Measurements from ENCODE around the gene WASHC4. TPM values are rescaled to one million over a fixed set of nuclear protein-coding genes. Genes with fewer than 3 reads are reported as not detected.

WASHC4 gene
- total and polyA plus RNA-seq, 11 donors = 9.3 to 42.9 (median 23.2) TPM

DNA sequence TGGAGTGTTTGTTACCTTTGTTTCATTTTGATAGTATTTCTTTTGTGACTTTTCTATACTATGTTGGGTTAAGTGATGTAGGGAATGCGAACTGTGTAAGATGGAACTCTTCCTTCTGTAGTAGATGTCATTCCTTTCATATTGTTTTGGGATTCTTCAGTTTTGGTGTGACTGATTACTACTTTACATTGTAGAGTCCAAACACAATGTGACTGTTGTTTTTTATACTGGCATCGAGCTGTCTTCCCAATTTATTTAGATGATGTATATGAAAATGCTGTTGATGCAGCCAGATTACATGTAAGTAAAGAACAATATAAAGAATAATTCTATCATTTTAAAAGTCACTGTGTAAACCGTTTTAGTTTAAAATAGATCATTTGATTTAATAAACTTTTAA, 34.7 kb downstream of the WASHC4 start:
- H3K4me1 ChIP-seq = peaks cover 0 to 9% (median 0%) of the 10 kb centered on the region in 12 donors
- H3K27me3 ChIP-seq = no peaks in the 10 kb centered on the region
- TF ChIP-seq POLR2A (IDR thresholded peaks at IDR 0.05) = no peak
- TF ChIP-seq CTCF (IDR thresholded peaks at IDR 0.05) = no peak
- peaks cover 0 to 100% (median 93%) of the 10 kb centered on the region in 9 donors for H3K36me3 ChIP-seq
- H3K9me3 ChIP-seq = no peaks in the 10 kb centered on the region
- no peak overlapping the region for H3K4me3 ChIP-seq
- no peak overlapping the region for H3K27ac ChIP-seq
- ATAC-seq = no peak
- DNase-seq = no peak
- intact Hi-C loops (cut with DNase I) = no loop called here
- WGBS, 4 donors = 93 to 98% (median 94%) methylated on average over 3 of the region's 3 CpGs

DNA sequence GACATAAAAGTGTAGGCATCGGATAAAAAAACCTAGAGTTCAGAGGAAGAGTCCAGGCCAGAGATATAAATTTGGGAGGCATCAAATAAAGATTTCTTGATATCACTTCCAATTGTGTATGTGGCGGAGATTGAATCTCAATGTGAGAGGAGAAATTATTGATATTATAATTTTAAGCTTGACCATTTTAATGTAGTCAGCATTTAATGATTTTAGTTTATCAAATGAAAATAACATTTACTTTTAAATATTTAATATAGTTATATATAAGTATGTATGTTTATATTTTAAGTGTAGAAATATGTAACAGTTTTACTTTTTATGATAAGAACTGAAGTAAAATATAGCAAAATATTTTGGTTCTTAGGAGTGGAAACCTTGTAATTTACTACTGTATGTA, 48.7 kb downstream of the WASHC4 start:
- Histone ChIP-seq H3K4me1 (no peaks in the 10 kb centered on the region), H3K27ac (no peak overlapping the region), H3K9me3 (no peaks in the 10 kb centered on the region), H3K4me3 (no peak overlapping the region), H3K27me3 (no peaks in the 10 kb centered on the region), H3K36me3 (peaks cover 0 to 98% (median 89%) of the 10 kb centered on the region in 9 donors)
- intact Hi-C loops (cut with DNase I) = no loop called here
- TF ChIP-seq POLR2A (IDR thresholded peaks at IDR 0.05) (no peak), CTCF (IDR thresholded peaks at IDR 0.05) (no peak)
- ATAC-seq = no peak
- no peak for DNase-seq
- 96 to 97% (median 96%) methylated on average over 2 of the region's 2 CpGs for WGBS, 4 donors

- no peak overlapping the region for H3K4me3 ChIP-seq
- no peak for ATAC-seq
- H3K27ac ChIP-seq = no peak overlapping the region
- 94 to 97% (median 95%) methylated on average over 3 of the region's 3 CpGs for WGBS, 4 donors
- no peaks in the 10 kb centered on the region for H3K27me3 ChIP-seq
- peaks cover 0 to 98% (median 89%) of the 10 kb centered on the region in 9 donors for H3K36me3 ChIP-seq
- H3K4me1 ChIP-seq = no peaks in the 10 kb centered on the region
- DNase-seq = no peak
- intact Hi-C loops (cut with DNase I) = no loop called here
- no peak for TF ChIP-seq CTCF (IDR thresholded peaks at IDR 0.05)
- TF ChIP-seq POLR2A (IDR thresholded peaks at IDR 0.05) = no peak
- H3K9me3 ChIP-seq = no peaks in the 10 kb centered on the region
These were observed 50.1 kb downstream of the WASHC4 start for GRCh38 chr12:105157606-105158005.

- Histone ChIP-seq H3K4me1 (no peaks in the 10 kb centered on the region), H3K4me3 (no peak overlapping the region), H3K27ac (no peak overlapping the region), H3K27me3 (no peaks in the 10 kb centered on the region), H3K36me3 (peaks cover 0 to 98% (median 89%) of the 10 kb centered on the region in 9 donors), H3K9me3 (no peaks in the 10 kb centered on the region)
- no peak for ATAC-seq
- TF ChIP-seq POLR2A (IDR thresholded peaks at IDR 0.05) (no peak), CTCF (IDR thresholded peaks at IDR 0.05) (no peak)
- DNase-seq = no peak
- intact Hi-C loops (cut with DNase I) = no loop called here
- 93 to 95% (median 94%) methylated on average over 2 of the region's 2 CpGs for WGBS, 4 donors
These were observed 51.3 kb downstream of the WASHC4 start for GRCh38 chr12:105158876-105159275.
